ENCODE data around the gene CHST1.

CHST1 gene

GRCh38 chr11:45666648-45667642, 1.5 kb upstream of the CHST1 start:
- H3K9me3 ChIP-seq (ENCODE audit: control insufficient read depth in 5 of 5, low read length in 5 of 5) = no peaks in the 10 kb centered on the region
- H3K4me3 ChIP-seq (ENCODE audit: low read depth in 1 of 5, low read length in 5 of 5) = no peak overlapping the region
- H3K4me1 ChIP-seq (ENCODE audit: control insufficient read depth in 5 of 5, insufficient read depth in 5 of 5, low read length in 5 of 5) = peaks cover 0 to 24% (median 17%) of the 10 kb centered on the region in 5 donors
- H3K27ac ChIP-seq (ENCODE audit: low read depth, low read length) = no peak overlapping the region
- no peaks in the 10 kb centered on the region for H3K36me3 ChIP-seq (ENCODE audit: control insufficient read depth in 5 of 5, insufficient read depth in 5 of 5, low read length in 5 of 5)
- peaks cover 23 to 46% (median 28%) of the 10 kb centered on the region in 5 donors for H3K27me3 ChIP-seq (ENCODE audit: control insufficient read depth in 5 of 5, insufficient read depth in 4 of 5, low read length in 5 of 5)
- no peak overlapping the region for H3K9ac ChIP-seq (ENCODE audit: low read length in 5 of 5)

DNA sequence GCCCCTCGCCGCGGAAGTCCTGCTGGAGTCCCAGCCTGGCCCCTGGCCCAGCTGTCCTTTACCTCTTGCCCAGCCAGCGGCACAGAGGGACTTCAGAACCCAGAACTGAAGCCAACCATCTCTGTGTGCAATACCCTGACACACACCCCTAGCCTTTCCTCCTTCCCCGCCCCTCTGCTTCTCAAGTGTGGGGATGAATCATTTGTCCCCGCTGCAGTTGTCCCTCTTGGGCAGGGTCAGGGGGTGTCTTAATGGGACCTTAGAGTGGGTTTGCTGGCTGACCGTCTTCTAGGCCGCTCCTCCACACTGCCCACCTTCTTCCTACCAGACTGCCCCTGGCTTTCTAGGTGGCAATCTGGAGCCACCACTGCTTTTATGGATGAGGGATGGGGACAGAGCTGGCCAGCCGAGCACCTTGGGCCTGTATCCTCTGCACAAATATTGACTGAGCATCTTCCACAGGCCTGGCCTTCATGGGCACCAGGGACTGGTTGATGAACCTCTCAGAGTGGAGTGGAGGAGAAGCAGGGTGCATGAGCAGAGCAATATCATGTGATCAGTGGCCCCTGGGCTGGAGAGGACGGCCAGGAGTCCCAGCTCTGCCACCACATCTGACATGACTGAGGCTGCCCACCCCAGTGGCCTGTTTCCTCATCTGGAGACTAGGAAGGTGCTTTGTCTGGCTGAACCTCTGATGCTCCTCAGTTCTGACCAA, 668 bp upstream of the CHST1 start:
- Histone ChIP-seq H3K4me3 (ENCODE audit: low read depth in 1 of 5, low read length in 5 of 5) (peak overlapping the region; percentile 32 to 55 (median 42)), H3K27ac (ENCODE audit: low read depth, low read length) (no peak overlapping the region), H3K4me1 (ENCODE audit: control insufficient read depth in 5 of 5, insufficient read depth in 5 of 5, low read length in 5 of 5) (peaks cover 0 to 24% (median 17%) of the 10 kb centered on the region in 5 donors), H3K9me3 (ENCODE audit: control insufficient read depth in 5 of 5, low read length in 5 of 5) (no peaks in the 10 kb centered on the region), H3K36me3 (ENCODE audit: control insufficient read depth in 5 of 5, insufficient read depth in 5 of 5, low read length in 5 of 5) (no peaks in the 10 kb centered on the region), H3K27me3 (ENCODE audit: control insufficient read depth in 5 of 5, insufficient read depth in 4 of 5, low read length in 5 of 5) (peaks cover 31 to 55% (median 36%) of the 10 kb centered on the region in 5 donors), H3K9ac (ENCODE audit: low read length in 5 of 5) (no peak overlapping the region)

DNA sequence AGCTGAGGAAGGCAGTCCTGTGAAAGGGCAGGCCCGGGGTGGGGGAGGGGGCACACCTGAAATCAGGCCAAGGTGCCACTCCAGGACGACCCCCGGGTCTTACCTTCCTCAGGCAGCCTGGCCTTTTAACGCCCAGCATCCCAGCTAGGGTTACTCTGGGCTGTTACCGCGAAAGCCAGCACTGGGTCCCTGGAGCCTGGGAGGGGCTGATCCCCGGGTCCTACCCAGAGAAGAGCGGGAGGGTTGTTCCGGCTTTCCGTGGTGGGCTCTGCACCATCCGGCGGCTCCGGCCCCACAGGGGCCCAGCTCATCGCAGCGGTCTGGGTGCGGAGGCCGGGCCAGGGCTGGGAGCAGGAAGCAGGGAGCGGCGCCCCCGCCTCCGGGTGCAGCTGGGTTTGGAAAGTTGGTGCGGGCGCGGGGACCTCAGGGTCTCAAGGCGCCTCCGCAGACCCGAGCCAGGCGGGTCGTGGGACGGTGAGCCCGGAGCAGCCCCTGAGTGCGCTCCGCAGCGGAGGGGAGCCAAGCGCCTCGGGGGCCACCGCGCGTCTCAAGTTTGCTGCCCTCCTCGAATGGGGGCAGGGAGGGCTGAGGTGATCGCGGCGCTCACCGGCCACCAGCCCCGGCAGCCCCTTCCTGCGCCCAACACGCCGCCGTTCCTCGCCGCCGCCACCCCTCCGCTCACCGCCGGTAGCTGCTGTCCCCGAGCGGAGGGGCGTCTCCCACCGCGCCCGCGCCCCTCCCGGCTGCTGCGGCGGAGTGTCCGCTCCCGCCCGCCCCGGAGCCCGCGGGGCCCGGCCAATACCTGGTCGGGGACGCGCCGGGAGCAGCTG, 831 bp downstream of the CHST1 start:
- no peaks in the 10 kb centered on the region for H3K36me3 ChIP-seq (ENCODE audit: control insufficient read depth in 5 of 5, insufficient read depth in 5 of 5, low read length in 5 of 5)
- H3K27me3 ChIP-seq (ENCODE audit: control insufficient read depth in 5 of 5, insufficient read depth in 4 of 5, low read length in 5 of 5) = peaks cover 37 to 69% (median 48%) of the 10 kb centered on the region in 5 donors
- H3K4me3 ChIP-seq (ENCODE audit: low read depth in 1 of 5, low read length in 5 of 5) = peak overlapping the region in 4 of 5 donors; percentile 36 to 65 (median 58)
- H3K9ac ChIP-seq (ENCODE audit: low read length in 5 of 5) = peak overlapping the region in 1 of 5 donors; percentile 39
- H3K9me3 ChIP-seq (ENCODE audit: control insufficient read depth in 5 of 5, low read length in 5 of 5) = no peaks in the 10 kb centered on the region
- H3K27ac ChIP-seq (ENCODE audit: low read depth, low read length) = no peak overlapping the region
- peaks cover 0 to 24% (median 17%) of the 10 kb centered on the region in 5 donors for H3K4me1 ChIP-seq (ENCODE audit: control insufficient read depth in 5 of 5, insufficient read depth in 5 of 5, low read length in 5 of 5)

DNA sequence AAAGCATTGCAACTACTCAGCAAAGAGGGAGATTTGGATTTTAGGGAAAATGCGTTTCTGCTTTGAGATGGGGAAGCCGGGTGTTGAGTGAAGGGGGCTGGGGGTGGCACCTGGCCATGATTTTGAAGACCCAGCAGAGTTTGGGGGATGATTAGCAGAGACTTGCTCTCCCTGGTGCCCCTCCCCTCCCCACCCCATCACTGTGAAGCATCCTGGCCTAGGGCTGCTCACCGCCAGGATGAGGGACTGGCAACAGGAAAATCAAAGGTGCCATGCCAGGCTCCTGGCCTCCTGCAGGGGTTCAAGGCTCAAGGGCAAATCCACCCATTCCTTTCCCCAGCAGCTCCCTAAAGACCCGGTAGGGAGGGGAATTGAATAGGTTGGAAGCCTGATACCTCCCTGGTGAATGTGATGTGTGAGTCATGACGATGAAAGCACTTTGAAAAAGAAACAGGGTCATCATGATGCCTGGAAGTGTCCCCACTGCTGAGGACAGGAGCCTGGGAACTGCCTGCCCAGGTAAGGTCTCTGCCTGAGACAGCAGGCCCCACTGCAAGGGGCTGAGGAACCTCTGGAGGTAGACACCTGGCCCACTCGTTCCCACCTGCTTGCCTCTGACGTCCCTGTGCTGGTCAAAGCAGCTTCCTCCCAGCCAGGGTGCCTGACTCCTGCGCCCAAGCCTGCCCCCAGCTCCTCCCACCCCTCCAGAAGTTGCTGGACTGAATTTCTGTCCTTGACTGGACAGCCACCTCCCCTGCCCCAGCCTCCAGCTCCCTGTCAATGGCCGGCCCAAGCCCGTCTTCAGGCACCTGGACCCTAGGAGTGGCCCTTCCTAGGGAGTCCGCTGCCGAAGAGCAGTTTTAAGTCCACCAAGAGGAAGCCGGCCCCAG, 1.7 kb downstream of the CHST1 start:
- H3K27me3 ChIP-seq (ENCODE audit: control insufficient read depth in 5 of 5, insufficient read depth in 4 of 5, low read length in 5 of 5) = peaks cover 40 to 77% (median 56%) of the 10 kb centered on the region in 5 donors
- no peaks in the 10 kb centered on the region for H3K9me3 ChIP-seq (ENCODE audit: control insufficient read depth in 5 of 5, low read length in 5 of 5)
- no peak overlapping the region for H3K27ac ChIP-seq (ENCODE audit: low read depth, low read length)
- no peaks in the 10 kb centered on the region for H3K36me3 ChIP-seq (ENCODE audit: control insufficient read depth in 5 of 5, insufficient read depth in 5 of 5, low read length in 5 of 5)
- H3K4me1 ChIP-seq (ENCODE audit: control insufficient read depth in 5 of 5, insufficient read depth in 5 of 5, low read length in 5 of 5) = peaks cover 0 to 27% (median 19%) of the 10 kb centered on the region in 5 donors
- peak overlapping the region in 2 of 5 donors; percentile 55 to 60 for H3K4me3 ChIP-seq (ENCODE audit: low read depth in 1 of 5, low read length in 5 of 5)
- H3K9ac ChIP-seq (ENCODE audit: low read length in 5 of 5) = no peak overlapping the region

GRCh38 chr11:45662665-45663485, 2.5 kb downstream of the CHST1 start:
- Histone ChIP-seq H3K9me3 (ENCODE audit: control insufficient read depth in 5 of 5, low read length in 5 of 5) (no peaks in the 10 kb centered on the region), H3K4me3 (ENCODE audit: low read depth in 1 of 5, low read length in 5 of 5) (no peak overlapping the region), H3K9ac (ENCODE audit: low read length in 5 of 5) (no peak overlapping the region), H3K36me3 (ENCODE audit: control insufficient read depth in 5 of 5, insufficient read depth in 5 of 5, low read length in 5 of 5) (no peaks in the 10 kb centered on the region), H3K4me1 (ENCODE audit: control insufficient read depth in 5 of 5, insufficient read depth in 5 of 5, low read length in 5 of 5) (peaks cover 0 to 34% (median 19%) of the 10 kb centered on the region in 5 donors), H3K27ac (ENCODE audit: low read depth, low read length) (no peak overlapping the region), H3K27me3 (ENCODE audit: control insufficient read depth in 5 of 5, insufficient read depth in 4 of 5, low read length in 5 of 5) (peaks cover 40 to 81% (median 59%) of the 10 kb centered on the region in 5 donors)

DNA sequence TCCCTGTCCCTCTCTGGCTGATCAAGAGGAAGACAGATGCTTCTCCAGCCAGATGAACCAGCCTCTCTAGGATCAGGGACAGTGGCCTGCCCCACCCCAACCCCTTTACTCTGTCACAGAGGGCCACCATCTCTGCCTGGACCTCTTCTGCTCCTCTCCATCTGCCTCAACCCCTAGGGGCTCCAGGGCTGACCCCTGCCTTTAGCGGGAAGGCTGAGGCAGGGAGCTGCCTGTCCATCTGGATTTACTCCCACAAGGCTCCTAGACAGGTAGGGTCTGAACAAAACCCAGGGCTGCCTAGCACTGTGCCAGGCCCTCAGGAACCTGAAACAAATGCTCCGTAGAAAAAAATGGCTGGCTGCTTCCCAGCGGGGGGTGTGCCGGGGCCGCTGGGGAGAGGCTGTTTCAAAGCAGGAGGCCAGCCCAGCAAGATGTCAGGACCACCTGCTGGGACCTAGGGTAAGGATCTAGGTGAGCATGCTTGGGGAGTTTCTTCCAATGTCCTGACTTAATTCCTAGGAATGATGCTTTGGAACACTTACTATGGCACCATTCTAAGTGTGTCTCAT, 3.2 kb downstream of the CHST1 start:
- Histone ChIP-seq H3K9ac (ENCODE audit: low read length in 5 of 5) (no peak overlapping the region), H3K9me3 (ENCODE audit: control insufficient read depth in 5 of 5, low read length in 5 of 5) (no peaks in the 10 kb centered on the region), H3K27ac (ENCODE audit: low read depth, low read length) (no peak overlapping the region), H3K4me1 (ENCODE audit: control insufficient read depth in 5 of 5, insufficient read depth in 5 of 5, low read length in 5 of 5) (peaks cover 0 to 34% (median 19%) of the 10 kb centered on the region in 5 donors), H3K27me3 (ENCODE audit: control insufficient read depth in 5 of 5, insufficient read depth in 4 of 5, low read length in 5 of 5) (peaks cover 40 to 85% (median 59%) of the 10 kb centered on the region in 5 donors), H3K36me3 (ENCODE audit: control insufficient read depth in 5 of 5, insufficient read depth in 5 of 5, low read length in 5 of 5) (no peaks in the 10 kb centered on the region), H3K4me3 (ENCODE audit: low read depth in 1 of 5, low read length in 5 of 5) (no peak overlapping the region)

DNA sequence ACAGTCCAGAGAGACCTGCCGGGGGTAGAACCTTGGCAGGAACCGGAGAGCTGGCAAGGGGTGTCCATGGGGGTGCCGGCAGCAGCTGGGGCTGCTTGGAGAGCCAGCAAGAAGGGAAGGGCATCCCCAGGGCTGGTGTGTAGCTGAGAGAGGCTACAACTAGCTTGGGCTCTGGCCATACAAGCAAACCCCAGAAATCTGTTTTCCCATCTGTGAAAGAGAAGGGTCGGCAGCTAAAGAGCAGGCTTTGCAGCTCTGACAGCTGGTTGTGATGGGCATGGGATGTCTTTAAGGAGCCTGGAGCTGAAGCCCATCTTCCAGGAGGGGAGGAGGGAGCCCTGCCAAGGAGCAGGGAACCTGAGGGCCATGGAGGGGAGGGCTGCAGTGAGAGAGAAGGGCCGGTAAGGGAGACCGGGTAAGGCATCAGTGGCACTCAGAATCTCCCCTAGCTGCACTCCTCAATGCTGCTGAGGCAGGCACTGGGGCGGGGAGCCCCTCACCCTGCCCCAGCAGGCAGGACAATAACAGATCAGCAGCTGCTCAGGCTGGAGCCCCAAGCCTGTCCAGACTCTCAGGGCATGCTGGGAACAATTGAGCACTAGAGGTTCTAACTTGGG, 3.9 kb downstream of the CHST1 start:
- H3K36me3 ChIP-seq (ENCODE audit: control insufficient read depth in 5 of 5, insufficient read depth in 5 of 5, low read length in 5 of 5) = no peaks in the 10 kb centered on the region
- peaks cover 38 to 79% (median 57%) of the 10 kb centered on the region in 5 donors for H3K27me3 ChIP-seq (ENCODE audit: control insufficient read depth in 5 of 5, insufficient read depth in 4 of 5, low read length in 5 of 5)
- no peak overlapping the region for H3K27ac ChIP-seq (ENCODE audit: low read depth, low read length)
- no peak overlapping the region for H3K4me3 ChIP-seq (ENCODE audit: low read depth in 1 of 5, low read length in 5 of 5)
- no peaks in the 10 kb centered on the region for H3K9me3 ChIP-seq (ENCODE audit: control insufficient read depth in 5 of 5, low read length in 5 of 5)
- peaks cover 0 to 34% (median 19%) of the 10 kb centered on the region in 5 donors for H3K4me1 ChIP-seq (ENCODE audit: control insufficient read depth in 5 of 5, insufficient read depth in 5 of 5, low read length in 5 of 5)
- H3K9ac ChIP-seq (ENCODE audit: low read length in 5 of 5) = no peak overlapping the region

Measured in subcutaneous abdominal adipose tissue (tissue), 5 donors.